ENCODE data around the gene SDK1.

DNA sequence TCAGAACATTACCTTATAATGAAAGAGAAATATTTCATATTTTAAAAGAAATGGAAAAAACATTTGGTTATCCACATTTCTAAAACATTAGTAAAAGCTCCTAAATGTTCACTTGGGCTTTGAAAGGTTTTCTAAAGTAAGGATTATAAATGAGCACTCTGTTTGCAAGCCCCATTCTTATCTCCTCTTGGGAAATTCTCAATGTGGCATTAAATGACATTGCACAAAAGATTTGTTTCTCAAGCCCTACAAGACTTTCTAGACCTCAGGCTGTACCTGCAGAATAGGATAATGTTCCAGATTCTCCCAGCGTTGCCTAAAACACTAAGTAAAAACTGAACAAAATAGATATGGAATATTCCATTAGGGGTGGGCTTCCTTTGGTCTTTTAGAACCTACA lies 723.1 kb downstream of the SDK1 start:
- TF ChIP-seq CTCF (conservative IDR thresholded peaks at IDR 0.05): no peak
- no peak for TF ChIP-seq ZFX (IDR thresholded peaks at IDR 0.05)
